Measurements from ENCODE around the gene DPH1.

DNA sequence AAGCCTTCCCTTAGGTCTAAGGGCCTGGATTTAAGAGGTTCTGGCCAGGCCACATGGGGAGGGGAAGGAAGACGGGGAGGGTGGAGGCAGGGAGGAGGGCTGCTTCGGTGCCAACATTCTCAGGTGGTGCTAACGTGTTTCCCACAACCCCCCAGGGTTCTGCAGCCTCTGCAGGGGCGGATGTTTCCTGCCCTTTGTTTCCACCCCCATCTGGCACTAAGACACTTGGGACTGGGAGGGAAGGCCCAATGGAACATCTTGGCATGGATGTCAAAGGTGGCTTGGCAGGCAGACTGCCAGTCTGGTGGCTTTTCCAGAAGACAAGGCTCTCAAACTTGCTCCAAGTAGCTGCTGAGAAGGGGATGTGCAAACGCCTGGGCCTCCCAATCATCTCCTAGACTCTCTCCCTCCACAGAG lies 37.7 kb downstream of the DPH1 start:
- TF ChIP-seq, protein P1, sequence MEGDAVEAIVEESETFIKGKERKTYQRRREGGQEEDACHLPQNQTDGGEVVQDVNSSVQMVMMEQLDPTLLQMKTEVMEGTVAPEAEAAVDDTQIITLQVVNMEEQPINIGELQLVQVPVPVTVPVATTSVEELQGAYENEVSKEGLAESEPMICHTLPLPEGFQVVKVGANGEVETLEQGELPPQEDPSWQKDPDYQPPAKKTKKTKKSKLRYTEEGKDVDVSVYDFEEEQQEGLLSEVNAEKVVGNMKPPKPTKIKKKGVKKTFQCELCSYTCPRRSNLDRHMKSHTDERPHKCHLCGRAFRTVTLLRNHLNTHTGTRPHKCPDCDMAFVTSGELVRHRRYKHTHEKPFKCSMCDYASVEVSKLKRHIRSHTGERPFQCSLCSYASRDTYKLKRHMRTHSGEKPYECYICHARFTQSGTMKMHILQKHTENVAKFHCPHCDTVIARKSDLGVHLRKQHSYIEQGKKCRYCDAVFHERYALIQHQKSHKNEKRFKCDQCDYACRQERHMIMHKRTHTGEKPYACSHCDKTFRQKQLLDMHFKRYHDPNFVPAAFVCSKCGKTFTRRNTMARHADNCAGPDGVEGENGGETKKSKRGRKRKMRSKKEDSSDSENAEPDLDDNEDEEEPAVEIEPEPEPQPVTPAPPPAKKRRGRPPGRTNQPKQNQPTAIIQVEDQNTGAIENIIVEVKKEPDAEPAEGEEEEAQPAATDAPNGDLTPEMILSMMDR (IDR thresholded peaks at IDR 0.05) = no peak
- no peak for TF ChIP-seq POLR2A (IDR thresholded peaks at IDR 0.05)
- TF ChIP-seq EP300 (IDR thresholded peaks at IDR 0.05) = no peak

Measured in ovary (tissue), 3 donors.